Activated CD4-positive, CD25-positive, alpha-beta regulatory T cell treated with anti-CD3 and anti-CD28 coated beads, Interleukin-2, amount 50 U/mL, for 16 hours (primary cell): ENCODE results near the gene NTF4.
"Not testable (repeated sequence)": the region's sequence is repeated elsewhere in the genome, so short reads cannot be mapped to it uniquely, and the experiment has no call there.

Source experiments
- DNase-seq: peaks from one replicate; pipeline ENCODE4 v3.0.0-alpha.2; 2020; ENCODE audit warnings: low read depth, low spot score

Gene NTF4

DNA sequence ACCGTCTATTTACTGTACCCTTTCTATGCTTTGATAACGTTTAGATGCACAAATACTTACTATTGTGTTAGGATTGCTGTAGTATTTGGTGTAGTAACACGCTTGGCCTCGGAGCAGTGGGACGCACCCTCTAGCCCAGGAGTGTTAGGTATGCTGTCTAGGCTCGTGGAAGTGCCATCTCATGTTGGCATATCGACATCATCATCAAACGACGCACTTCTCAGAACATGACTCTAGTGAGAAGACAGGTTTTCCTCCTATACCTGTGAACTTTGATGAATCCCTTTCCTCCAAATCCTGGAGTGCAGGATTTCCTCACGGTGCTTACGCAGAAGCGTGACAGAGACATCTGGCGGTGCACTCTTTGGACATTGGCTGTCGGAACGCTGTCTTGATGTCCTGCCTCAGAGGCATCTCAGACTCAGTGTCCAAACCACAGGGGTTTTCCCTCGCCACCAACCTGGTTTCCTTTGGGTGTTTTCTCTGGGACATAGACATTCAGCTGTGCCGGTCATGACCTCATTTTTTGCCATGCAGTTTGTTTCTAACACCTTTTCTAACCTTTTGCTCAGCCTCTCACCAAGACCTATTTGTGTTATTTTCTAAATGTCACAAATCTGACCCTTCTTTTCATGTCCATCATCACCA is 26.9 kb upstream of the NTF4 start:
- no peak for DNase-seq

DNA sequence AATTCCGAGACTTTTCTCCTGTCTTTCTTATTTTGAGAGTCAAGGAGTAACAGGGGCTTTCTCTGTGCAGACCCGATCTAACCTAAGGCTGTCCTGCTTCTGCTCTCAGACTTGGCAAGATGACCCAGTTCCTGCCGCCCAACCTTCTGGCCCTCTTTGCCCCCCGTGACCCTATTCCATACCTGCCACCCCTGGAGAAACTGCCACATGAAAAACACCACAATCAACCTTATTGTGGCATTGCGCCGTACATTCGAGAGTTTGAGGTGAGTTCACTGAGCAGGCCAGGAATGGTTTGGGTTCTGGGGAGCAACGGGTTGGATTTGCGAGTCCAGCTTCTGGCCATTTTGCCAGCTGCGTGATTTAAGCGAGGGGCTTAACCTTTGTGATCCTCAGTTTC is 21.7 kb upstream of the NTF4 start:
- DNase-seq, result no peak

DNA sequence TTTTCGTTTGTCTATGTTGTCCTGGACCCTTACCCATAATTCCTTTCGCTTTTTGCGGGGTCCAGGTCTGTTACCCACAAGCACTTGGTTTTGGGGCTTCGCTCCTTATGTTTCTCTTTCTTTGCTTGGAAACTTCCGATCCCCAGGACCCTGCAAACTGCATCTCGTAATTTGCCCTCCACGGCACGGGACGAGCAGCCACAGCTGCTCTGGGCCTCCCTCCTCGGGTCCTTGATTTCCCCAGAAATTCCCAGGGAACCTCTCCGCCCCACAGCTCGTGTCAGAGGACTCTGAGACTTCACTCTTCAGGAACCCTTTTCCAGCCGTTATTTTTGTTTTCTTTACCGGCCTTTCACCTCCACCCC is 21.2 kb upstream of the NTF4 start:
- no peak for DNase-seq

DNA sequence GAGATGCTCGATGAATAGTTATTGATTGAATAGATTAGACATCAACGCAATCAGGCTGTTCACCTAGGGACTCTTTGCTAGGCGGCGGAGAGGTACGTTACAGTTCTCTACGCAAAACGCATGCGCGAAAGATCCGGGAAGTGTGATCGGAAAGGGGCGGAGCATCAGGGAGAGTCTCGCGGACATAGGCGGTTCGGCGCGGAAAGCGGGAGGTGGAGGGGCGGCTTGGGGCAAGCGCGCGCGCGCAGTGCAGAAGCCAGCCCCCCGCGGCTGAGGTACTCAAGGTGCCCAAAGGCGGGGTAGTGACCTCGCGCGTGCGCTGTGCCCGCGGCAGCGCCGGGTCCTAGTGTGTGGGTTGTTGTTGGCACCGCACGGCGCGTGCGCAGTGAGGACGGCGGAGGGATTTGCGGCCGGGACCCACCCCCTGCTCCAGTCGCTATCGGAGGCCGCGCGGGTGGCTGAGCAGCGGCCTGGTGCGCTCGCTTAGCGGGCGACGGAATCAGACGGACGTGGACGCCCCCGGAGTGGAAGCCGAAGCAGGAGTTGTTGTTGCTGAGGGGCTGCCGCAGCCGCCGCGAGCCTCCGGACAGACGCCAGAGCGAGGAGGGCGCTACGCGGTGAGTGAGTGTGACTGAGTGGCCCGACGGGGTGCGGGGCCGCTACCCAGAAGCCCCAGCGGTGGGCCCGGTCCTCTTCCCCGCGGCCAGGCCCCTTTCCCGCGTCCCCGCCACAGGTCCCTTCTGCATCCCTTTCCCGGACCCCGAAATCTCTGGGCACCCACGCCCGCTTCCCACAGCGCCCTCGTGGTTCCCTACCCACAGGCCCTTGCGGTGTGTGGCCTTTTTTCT is 20.6 kb upstream of the NTF4 start, which contains the start of gene SNRNP70:
Gene SNRNP70, plus strand, starts transcription at position 432 of the 848 bp plus-strand sequence. CDS start 964 bp downstream, outside the sequence.
- peak; percentile 97 for DNase-seq

DNA sequence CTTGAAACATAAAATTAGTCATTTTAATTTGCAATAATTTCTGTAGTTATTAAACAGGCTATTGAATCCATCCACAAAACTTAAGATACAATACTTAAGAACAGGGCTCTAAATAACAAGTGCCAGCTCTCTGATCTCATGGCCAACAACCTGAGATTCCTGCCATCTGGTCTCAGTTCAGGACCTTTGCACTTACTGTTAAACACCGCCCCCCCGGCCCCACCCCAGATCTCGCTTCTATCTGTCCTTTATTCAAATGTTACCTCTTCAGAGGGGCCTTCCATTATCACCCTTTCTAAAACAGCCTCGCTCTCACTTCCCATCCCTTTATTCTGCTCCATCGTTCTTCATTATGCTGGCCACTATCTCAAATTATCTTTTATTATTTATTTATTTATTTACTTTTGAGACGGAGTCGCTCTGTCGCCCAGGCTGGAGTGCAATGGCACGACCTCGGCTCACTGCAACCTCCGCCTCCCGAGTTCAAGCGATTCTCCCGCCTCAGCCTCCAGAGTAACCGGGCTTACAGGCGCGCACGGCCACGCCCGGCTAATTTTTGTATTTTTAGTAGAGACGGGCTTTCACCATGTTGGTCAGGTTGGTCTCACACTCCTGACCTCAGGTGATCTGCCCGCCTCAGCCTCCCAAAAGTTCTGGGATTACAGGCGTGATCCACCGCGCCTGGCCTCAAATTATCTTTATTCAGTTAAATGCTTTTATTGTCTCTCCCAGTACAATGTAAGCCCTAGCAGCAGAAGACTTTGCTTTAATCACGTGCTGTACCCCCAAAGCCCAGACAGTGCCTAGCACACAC is 19.8 kb upstream of the NTF4 start:
- no peak for DNase-seq

DNA sequence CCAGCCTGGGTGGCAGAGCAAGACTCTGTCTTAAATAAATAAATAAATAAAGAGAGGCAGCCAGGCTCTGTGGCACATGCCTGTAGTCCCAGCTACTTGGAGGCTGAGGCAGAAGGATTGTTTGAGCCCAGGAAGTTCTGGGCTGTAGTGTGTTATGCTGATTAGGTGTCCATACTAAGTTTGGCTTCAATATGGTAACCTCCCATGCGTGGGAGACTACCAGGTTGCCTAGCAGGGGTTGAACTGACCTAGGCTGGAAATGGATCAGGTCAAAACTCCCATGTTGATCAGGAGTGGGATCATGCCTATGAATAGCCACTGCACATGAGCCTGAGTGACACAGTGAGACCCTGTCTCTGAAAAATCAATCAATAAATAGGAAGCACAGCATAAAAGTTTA is 16.7 kb upstream of the NTF4 start:
- no peak for DNase-seq

DNA sequence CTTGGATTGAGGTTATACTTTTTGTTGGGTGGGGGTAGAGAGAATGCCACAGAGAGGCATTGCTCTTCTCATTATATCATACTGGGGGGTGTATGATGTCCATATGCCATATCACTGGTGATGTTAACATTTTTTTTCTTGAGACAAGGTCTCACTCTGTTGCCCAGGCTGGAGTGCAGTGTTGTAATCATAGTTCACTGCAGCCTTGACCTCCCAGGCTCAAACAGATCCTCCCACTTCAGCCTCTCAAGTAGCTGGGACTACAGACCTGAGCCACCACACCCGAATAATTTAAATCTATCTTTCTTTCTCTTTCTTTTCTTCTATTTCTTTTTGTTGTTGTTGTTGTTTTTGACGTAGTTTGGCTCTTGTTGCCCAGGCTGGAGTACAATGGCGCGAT is 15.8 kb upstream of the NTF4 start:
- no peak for DNase-seq

DNA sequence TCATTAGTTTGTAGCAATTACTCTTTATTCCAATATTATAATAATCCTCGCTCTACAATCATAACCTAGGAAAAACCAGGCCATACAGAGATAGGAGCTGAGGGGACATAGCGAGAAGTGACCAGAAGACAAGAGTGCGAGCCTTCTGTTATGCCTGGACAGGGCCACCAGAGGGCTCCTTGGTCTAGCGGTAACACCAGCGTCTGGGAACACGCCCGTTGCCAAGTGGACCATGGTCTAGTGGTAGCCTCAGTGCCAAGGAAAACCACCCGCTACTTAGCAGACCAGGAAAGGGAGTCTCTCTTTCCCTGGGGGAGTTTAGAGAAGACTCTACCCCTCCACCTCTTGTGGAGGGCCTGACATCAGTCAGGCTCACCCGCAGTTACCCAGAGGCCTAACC is 10.3 kb upstream of the NTF4 start:
- DNase-seq, result not testable (repeated sequence)

DNA sequence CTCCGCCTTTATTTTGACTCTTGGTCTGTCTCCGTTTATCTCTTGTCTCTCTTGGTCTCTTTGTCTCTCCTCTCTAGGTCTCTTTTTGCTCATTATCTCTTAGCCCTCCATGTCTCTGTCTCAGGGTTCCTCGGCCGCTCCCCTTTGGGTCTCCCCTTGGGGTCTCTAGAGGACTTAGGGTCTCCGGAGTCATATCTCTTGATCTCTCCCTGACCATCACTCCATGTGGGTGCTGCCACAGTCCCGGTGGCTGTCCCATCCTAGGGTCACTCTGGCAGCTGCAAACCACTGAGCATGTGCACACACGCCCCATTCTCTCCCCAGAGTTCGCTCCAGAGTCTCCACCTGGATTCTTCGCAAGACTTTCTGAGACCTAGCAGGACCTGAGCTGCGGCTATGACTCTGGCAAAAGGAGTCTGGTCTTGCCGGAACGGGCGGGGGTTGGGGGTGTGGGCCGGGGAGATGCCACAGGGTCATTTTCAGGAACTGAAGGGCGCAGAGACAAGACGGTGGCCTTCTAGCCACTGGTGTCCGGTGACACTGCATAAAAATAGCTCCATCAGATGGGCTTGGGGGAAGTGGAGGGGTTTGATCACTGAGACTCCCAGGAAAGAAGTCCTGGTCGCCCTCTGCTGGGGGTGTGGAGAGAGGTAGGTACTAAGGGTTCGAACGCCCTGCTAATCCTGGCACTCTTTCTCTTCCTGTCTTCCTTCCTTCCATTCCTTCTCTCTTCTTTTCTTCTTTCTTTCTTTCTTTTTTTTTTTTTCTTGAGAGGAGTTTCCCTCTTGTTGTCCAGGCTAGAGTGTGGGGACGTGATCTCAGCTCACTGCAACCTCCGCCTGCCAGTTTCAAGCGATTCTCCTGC is 9.1 kb upstream of the NTF4 start:
- DNase-seq, result no peak

DNA sequence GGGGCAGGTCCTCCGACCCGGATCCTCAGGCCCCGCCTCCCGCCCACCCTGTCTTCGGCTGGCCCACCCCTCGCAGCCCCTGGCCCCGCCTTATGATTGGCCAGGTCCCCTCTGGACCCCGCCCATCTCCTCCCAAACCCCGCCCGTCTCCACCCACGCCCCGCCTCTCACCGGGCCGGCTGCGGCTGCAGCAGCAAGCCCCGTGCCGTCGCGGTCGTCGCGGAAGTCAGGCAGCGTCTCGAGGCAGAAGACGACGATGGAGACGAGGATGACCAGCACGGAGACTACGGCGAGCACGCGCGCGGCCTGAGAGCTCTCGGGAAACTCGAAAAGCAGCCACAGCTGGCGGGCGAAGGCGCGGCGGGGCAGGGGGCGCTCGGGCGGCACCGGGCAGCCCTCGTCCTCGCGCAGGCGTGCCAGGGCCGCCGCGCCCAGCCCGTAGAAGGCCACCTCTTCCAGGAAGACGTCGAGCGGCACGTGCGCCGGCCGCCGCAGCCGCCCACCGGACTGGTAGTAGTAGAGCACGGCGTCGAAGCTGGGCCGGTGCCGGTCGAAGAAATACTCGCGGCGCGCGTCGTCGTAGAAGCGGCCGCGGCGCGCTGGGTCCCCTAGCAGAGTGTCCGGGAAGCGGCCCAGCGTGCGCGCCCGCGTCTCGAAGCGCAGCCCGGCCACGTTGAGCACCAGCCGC is 7.4 kb upstream of the NTF4 start:
- no peak for DNase-seq

DNA sequence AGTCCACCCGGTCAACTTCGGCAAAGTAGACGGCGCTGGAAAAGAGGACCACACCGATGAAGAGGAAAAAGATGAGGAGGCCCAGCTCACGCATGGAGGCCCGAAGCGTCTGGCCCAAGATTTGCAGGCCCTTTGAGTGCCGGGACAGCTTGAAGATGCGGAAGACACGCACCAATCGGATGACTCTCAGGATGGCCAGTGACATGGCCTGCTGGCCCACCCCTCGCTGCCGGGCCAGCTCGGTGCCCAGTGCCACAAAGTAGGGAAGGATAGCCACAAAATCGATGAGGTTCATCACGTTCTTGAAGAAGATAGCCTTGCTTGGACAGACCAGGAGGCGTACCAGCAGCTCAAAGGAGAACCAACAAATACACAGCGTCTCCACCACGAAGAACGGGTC is 5.8 kb upstream of the NTF4 start:
- DNase-seq, result no peak

DNA sequence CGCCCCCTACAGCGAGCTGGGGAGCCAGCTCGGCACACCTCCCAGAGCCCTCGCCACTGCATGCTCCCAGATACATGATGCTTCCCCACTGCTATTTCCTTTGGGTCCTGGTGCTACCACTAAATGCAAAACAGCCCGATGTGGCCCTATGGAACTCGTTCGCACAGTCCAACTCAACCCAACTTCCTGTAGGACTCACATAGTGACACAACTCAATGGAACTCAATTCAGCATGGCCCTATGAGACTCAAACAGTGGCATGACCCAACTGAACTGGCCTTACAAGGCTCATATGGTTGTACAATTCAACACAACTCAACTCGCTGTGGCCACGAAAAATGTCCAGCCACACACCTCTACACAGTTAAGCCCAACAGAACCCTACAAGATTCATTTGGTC is 4.4 kb upstream of the NTF4 start:
- DNase-seq, result no peak

DNA sequence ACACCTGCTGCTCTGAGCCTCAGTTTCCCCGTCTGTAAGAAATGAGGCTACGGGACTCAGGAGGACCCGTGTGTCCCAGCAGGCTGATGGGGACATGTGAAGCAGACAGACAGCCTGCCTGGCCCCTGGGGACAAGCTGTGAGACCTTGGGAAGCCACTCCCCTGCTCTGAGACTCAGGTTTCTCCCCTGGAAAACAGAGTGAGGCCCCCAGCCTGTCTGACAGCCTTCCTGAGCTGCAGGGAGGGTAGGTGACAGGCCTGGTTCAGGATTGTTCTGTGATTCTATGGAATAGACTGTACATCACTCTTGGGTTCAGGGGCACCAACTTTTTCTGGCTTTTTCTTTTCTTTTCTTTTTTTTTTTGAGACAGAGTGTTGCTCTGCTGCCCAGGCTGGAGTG is 2.9 kb upstream of the NTF4 start:
- DNase-seq, result no peak

DNA sequence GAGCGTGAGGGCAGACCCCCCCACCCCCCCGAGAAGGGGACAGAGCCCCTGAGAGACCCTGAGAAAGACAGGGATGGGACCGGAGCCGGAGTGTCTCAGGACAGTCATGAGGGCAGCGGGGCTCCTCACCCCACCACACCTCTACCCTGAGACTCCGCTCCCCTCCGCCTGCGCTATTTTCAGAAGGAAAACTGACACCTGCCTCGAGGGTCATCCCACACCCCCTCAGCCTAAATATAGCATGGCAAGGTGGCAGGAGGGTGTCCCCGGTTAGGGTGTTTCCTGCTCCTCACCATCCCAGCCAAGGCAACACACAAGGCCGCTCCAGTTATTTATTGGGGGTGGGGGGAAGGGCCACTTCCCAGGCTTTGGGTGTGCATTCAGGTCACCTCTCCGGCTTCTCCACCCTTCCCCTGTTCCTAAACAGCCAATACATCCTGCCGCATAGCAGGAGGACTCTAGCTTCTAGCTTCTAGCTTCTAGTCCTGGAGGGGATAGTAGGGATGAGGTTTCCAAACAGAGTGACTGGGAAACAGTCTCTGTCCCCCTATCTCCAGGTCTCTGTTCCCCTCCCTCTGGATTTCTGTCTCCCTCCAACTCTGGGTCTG is 1.4 kb upstream of the NTF4 start:
- DNase-seq, result no peak

DNA sequence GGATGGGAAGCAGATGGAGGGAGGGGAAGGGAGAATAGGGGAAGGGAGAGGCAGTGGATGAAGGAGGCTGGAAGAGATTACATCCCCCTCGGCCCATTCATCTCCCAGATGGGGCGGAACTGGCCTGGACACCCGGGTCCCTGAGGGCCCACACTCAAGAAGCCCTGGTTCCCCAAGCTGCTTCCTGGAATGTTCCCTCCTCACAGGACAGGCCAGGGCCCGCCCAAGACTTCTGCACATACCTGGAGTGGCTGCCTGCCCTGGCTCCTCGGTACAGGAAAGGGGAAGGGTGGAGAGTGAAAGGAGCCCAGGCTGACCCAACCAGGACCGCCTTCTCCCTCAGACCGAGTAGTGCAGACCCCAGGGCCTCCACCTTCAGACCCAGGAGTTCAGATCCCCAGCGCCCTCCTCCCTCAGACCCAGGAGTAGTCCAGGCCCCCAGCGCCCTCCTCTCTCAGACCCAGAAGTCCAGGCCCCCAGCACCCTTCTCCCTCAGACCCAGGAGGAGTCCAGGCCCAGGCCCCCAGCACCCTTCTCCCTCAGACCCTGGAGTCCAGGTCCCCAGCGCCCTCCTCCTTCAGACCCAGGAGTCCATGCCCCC is 489 bp downstream of the NTF4 start:
- DNase-seq, result no peak

DNA sequence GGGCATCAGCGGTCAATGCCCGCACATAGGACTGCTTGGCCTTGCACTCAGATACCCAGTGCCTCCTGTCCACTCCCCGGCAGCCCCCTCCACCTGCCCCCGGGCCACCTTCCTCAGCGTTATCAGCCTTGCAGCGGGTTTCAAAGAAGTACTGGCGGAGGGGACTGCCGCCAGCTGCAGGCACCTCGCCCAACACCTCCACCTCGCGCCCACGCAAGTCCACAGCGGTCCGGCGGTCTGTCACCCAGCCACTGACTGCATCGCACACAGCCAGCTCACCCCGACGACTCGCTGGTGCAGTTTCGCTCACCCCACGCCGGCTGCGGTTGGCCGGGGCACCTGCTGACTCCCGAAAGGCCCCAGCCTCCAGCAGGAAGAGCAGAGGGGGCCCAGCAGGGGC is 3.2 kb downstream of the NTF4 start:
- no peak for DNase-seq

DNA sequence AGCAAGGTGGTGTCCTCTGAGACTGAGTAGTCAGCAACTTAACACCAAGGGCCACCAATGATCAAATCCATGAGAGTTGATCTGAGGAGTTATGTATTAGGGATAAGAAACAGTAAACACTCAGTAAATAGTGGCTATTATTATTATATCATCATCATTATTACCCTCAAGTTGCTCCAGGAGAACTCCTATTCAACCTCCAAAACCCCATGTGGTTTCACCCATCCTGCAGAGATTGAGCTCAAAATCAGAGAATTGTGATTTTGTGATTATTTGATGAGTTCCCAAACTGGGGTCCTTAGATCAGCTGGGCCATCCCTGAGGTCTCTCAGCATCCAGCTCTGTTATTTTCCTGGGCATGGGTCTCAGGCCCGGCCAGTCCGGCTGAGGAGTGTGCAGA is 3.6 kb downstream of the NTF4 start:
- no peak for DNase-seq

DNA sequence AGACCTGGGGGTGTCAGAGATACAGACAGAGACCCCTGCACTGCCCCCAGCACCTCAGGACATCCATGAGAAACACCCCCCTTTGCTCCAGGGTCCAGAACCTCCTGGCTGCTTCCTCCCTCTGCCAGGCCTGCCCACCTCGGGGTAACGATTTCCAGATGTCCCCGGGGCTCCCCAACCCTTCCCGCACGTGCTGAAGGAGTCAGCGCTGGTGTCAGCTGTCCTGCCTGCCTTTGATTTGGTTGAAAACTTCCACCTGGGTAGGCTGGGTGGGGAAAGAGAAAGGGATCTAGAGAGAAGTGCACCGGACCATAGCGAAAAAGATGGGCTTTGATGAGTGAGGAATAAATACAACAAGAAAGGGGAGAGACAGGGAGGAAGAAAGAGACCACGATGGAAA is 5.6 kb downstream of the NTF4 start:
- DNase-seq, result no peak

DNA sequence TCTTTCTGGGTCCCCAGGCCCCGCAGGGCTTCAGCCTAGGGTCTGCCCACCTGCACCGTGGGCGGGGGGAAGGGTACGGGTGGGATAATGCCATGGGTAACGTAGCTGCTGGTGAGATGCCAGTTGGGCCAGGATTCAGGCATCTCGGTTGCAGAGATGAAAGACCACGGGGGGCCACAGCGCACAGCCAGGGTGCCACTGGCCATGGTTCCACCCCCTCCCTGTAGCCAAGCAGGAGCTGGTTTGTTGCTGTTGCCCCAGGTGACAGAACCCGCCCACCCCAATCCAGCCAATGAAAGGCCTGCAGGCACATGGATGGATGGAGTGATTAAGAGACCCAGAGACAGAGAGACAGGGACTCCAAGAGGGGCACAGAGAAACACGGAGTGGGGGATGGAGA is 6.1 kb downstream of the NTF4 start:
- no peak for DNase-seq

DNA sequence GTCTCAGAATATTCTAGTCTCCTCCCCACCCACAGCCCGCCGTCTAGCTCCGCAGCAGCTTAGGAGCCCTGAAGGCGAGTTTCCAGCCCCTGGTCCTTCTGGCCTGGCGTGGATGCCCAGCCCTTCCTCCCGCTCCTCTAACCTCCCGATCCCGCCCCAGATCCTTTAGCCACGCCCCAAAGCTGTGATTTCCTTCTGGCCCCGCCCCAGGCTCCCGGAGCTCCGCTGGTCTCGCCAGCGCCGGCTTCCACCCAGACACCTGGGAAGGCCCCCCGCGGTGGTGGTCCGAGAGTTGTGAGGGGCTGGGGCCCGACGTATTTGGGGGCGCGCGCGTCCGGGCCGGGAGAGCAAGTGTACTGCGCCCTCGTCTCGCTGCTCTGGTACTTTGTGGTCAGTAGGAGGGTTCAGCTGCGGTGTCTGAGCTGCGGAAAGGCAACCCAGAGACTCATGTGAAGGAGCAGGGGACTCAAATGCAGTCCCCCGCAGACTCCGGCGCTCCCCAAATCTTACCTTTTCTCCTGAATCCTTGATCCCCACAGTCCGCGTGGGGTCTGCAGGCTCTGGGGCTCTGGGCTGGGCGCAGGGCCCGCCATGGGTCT is 6.9 kb downstream of the NTF4 start, which contains the start of gene CGB7:
Gene CGB7, minus strand, starts transcription at position 114 of the 599 bp plus-strand sequence. CDS start 2,374 bp downstream, outside the sequence.
- no peak for DNase-seq
